ENCODE data around the gene MGAT2. TPM values are rescaled to one million over a fixed set of nuclear protein-coding genes. Genes with fewer than 3 reads are reported as not detected.

Gene MGAT2
- 24.1 TPM for total RNA-seq
- long read RNA-seq, transcript MGAT2-201 (1 exons, 2,687 nt): major isoform, 57 of 57 reads
- long read RNA-seq, partial matches to known transcripts: 0 of 57 reads
- long read RNA-seq, other reads (novel, unspliced or antisense): 0 of 57 reads

- Histone ChIP-seq H3K9me3 (no peaks in the 10 kb centered on the region), H3K4me3 (peak within 1 kb of the TSS; percentile 86), H3K27me3 (ENCODE audit: low read depth) (no peaks in the 10 kb centered on the region), H3K27ac (peak within 1 kb of the TSS; percentile 94), H3K36me3 (peaks cover 29% of the 10 kb centered on the region), H3K4me1 (peaks cover 43% of the 10 kb centered on the region)
- DNase-seq (peak; percentile 98), ATAC-seq (peak; percentile 100)
- intact Hi-C loops (cut with DNase I): no loop called here
- peak; percentile 21 for TF ChIP-seq CTCF (IDR thresholded peaks at IDR 0.05)
Measured at GRCh38 chr14:49620182-49621113, at the start of gene MGAT2, which contains the start of gene RPL36AL. MGAT2 (plus strand) TSS chr14:49620799; CDS start chr14:49621269, 470 bp downstream. RPL36AL (minus strand) TSS chr14:49620626; CDS start chr14:49619104, 1,522 bp downstream.

- no peak for DNase-seq
- H3K9me3 ChIP-seq: no peaks in the 10 kb centered on the region
- H3K4me3 ChIP-seq: no peak overlapping the region
- H3K27me3 ChIP-seq (ENCODE audit: low read depth): no peaks in the 10 kb centered on the region
- H3K36me3 ChIP-seq: peaks cover 20% of the 10 kb centered on the region
- intact Hi-C loops (cut with DNase I): no loop called here
- H3K4me1 ChIP-seq: no peaks in the 10 kb centered on the region
- TF ChIP-seq CTCF (IDR thresholded peaks at IDR 0.05): no peak
- ATAC-seq: no peak
- H3K27ac ChIP-seq: no peak overlapping the region
Measured at GRCh38 chr14:49574038-49574437, 46.6 kb upstream of the MGAT2 start.

- Histone ChIP-seq H3K36me3 (peaks cover 37% of the 10 kb centered on the region), H3K27me3 (ENCODE audit: low read depth) (no peaks in the 10 kb centered on the region), H3K27ac (no peak overlapping the region), H3K4me1 (peaks cover 13% of the 10 kb centered on the region), H3K4me3 (no peak overlapping the region), H3K9me3 (no peaks in the 10 kb centered on the region)
- DNase-seq (no peak), ATAC-seq (no peak)
- no peak for TF ChIP-seq CTCF (IDR thresholded peaks at IDR 0.05)
- intact Hi-C loops (cut with DNase I): no loop called here
Measured at GRCh38 chr14:49578141-49578540, 42.5 kb upstream of the MGAT2 start.

- Histone ChIP-seq H3K4me3 (no peak overlapping the region), H3K27me3 (ENCODE audit: low read depth) (no peaks in the 10 kb centered on the region), H3K9me3 (no peaks in the 10 kb centered on the region), H3K36me3 (peaks cover 51% of the 10 kb centered on the region), H3K27ac (no peak overlapping the region), H3K4me1 (peaks cover 30% of the 10 kb centered on the region)
- intact Hi-C loops (cut with DNase I): no loop called here
- no peak for ATAC-seq
- DNase-seq: no peak
- TF ChIP-seq CTCF (IDR thresholded peaks at IDR 0.05): no peak
Measured at GRCh38 chr14:49579841-49580240, 40.8 kb upstream of the MGAT2 start.

GRCh38 chr14:49581209-49582112 lies 39.1 kb upstream of the MGAT2 start:
- TF ChIP-seq CTCF (IDR thresholded peaks at IDR 0.05): no peak
- no peak overlapping the region for H3K27ac ChIP-seq
- H3K4me1 ChIP-seq: peaks cover 35% of the 10 kb centered on the region
- H3K4me3 ChIP-seq: no peak overlapping the region
- intact Hi-C loops (cut with DNase I): no loop called here
- DNase-seq: no peak
- H3K36me3 ChIP-seq: peaks cover 43% of the 10 kb centered on the region
- H3K9me3 ChIP-seq: no peaks in the 10 kb centered on the region
- no peaks in the 10 kb centered on the region for H3K27me3 ChIP-seq (ENCODE audit: low read depth)
- ATAC-seq: no peak

All from lower lobe of right lung (tissue), 2 donors.